Vagina (tissue), 2 donors: ENCODE data around the gene LCN2.

Experiments used
- CTCF ChIP-seq, 3 experiments: fragments of 450-650 bp in 2 of 3; fragments of 200-600 bp in 1 of 3; sonication (generic) in 1 of 3; IDR thresholded peaks; one replicate each; pipeline ENCODE4 v1.5.1; 2017 to 2019; ENCODE audit warnings: antibody characterized with exemption in 3 of 3, mild to moderate bottlenecking in 2 of 3, moderate library complexity in 2 of 3
- POLR2A ChIP-seq, 2 donors: fragments of 450-650 bp; IDR thresholded peaks; one replicate each; pipeline ENCODE4 v1.6.1; 2017; ENCODE audit warnings: antibody characterized with exemption in 2 of 2, mild to moderate bottlenecking in 2 of 2, moderate library complexity in 2 of 2
- POLR2AphosphoS5 ChIP-seq, 2 donors: sonication (generic); formaldehyde crosslinking; IDR thresholded peaks; one replicate each; pipeline ENCODE4 v1.9.0; 2017; ENCODE audit warnings: antibody characterized with exemption in 2 of 2, mild to moderate bottlenecking in 2 of 2, low read depth in 1 of 2; ENCODE audit not compliant: insufficient read depth in 1 of 2

- TF ChIP-seq POLR2A (IDR thresholded peaks at IDR 0.05) (no peak), POLR2AphosphoS5 (IDR thresholded peaks at IDR 0.05; ENCODE audit: insufficient read depth in 1 of 2, low read depth in 1 of 2) (no peak), CTCF (IDR thresholded peaks at IDR 0.05) (no peak)
These were observed 20.2 kb upstream of the LCN2 start for GRCh38 chr9:128128836-128129590.
